Nephron progenitor cell (in vitro differentiated cells): Measurements from ENCODE around the gene CPT1B.

ENCODE experiments used
- DNase-seq: peaks from one replicate; pipeline ENCODE4 v3.0.0; 2021
- H3K27ac Mint-ChIP-seq: 2 replicates; pipeline ENCODE4 v1.8.0; 2021; ENCODE audit warnings: mild to moderate bottlenecking, moderate library complexity, mixed read lengths
- H3K27me3 Mint-ChIP-seq: 2 replicates; pipeline ENCODE4 v1.8.0; 2021; ENCODE audit warnings: mild to moderate bottlenecking, low read depth, mixed read lengths; ENCODE audit not compliant: poor library complexity
- H3K36me3 Mint-ChIP-seq: 2 replicates; pipeline ENCODE4 v1.8.0; 2021; ENCODE audit warnings: low read depth, mixed read lengths
- H3K4me1 Mint-ChIP-seq: 2 replicates; pipeline ENCODE4 v1.8.0; 2021; ENCODE audit warnings: mixed read lengths
- H3K4me3 Mint-ChIP-seq: 2 replicates; pipeline ENCODE4 v1.8.0; 2021; ENCODE audit warnings: mild to moderate bottlenecking, moderate library complexity, mixed read lengths
- H3K9me3 Mint-ChIP-seq: 2 replicates; pipeline ENCODE4 v1.8.0; 2021; ENCODE audit warnings: mild to moderate bottlenecking, moderate library complexity, mixed read lengths
- TF ChIP-seq, protein P1 (sequence below): fragments of 200-600 bp; sonication (generic); IDR thresholded peaks from 2 replicates; pipeline ENCODE4 v1.5.0; 2021; ENCODE audit warnings: antibody characterized with exemption

CPT1B gene

DNA sequence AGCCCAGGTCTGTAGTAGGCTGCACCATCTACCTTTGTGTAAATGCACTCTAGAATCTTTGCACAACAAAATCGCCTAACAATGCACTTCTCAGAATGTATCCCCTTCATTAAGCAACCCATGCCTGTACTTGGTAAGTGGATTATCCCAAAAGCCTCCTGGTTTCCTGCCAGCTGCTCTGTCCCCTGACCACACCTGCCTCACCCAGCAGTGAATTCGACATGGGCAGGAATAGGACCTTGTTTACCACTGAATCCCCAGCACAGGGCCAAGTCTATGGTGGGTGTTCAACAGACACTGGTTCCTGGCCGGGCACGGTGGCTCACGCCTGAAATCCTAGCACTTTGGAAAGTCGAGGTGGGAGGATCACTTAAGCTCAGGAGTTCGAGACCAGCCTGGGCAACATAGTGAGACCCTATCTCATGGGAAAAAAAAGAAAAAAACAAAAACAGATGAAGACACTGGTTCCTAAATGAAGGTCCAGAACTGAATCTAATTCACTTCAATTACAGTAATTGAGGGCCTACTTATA, 10.4 kb downstream of the CPT1B start:
- no peak overlapping the region for H3K4me3 Mint-ChIP-seq

GRCh38 chr22:50564289-50564688, 13.9 kb downstream of the CPT1B start:
- Mint-ChIP-seq H3K9me3 (no peaks in the 10 kb centered on the region), H3K36me3 (peaks cover 6% of the 10 kb centered on the region), H3K4me3 (peak overlapping the region; percentile 16), H3K4me1 (peaks cover 11% of the 10 kb centered on the region), H3K27ac (no peak overlapping the region), H3K27me3 (peaks cover 48% of the 10 kb centered on the region)
- TF ChIP-seq, protein P1, sequence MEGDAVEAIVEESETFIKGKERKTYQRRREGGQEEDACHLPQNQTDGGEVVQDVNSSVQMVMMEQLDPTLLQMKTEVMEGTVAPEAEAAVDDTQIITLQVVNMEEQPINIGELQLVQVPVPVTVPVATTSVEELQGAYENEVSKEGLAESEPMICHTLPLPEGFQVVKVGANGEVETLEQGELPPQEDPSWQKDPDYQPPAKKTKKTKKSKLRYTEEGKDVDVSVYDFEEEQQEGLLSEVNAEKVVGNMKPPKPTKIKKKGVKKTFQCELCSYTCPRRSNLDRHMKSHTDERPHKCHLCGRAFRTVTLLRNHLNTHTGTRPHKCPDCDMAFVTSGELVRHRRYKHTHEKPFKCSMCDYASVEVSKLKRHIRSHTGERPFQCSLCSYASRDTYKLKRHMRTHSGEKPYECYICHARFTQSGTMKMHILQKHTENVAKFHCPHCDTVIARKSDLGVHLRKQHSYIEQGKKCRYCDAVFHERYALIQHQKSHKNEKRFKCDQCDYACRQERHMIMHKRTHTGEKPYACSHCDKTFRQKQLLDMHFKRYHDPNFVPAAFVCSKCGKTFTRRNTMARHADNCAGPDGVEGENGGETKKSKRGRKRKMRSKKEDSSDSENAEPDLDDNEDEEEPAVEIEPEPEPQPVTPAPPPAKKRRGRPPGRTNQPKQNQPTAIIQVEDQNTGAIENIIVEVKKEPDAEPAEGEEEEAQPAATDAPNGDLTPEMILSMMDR, result no peak
- no peak for DNase-seq

More for the DNA sequence above, 10.4 kb downstream of the CPT1B start:
- peaks cover 39% of the 10 kb centered on the region for H3K27me3 Mint-ChIP-seq
- peaks cover 11% of the 10 kb centered on the region for H3K4me1 Mint-ChIP-seq
- TF ChIP-seq, protein P1, result no peak
- H3K9me3 Mint-ChIP-seq, result no peaks in the 10 kb centered on the region
- H3K36me3 Mint-ChIP-seq, result peaks cover 34% of the 10 kb centered on the region
- peak overlapping the region; percentile 59 for H3K27ac Mint-ChIP-seq
- no peak for DNase-seq

DNA sequence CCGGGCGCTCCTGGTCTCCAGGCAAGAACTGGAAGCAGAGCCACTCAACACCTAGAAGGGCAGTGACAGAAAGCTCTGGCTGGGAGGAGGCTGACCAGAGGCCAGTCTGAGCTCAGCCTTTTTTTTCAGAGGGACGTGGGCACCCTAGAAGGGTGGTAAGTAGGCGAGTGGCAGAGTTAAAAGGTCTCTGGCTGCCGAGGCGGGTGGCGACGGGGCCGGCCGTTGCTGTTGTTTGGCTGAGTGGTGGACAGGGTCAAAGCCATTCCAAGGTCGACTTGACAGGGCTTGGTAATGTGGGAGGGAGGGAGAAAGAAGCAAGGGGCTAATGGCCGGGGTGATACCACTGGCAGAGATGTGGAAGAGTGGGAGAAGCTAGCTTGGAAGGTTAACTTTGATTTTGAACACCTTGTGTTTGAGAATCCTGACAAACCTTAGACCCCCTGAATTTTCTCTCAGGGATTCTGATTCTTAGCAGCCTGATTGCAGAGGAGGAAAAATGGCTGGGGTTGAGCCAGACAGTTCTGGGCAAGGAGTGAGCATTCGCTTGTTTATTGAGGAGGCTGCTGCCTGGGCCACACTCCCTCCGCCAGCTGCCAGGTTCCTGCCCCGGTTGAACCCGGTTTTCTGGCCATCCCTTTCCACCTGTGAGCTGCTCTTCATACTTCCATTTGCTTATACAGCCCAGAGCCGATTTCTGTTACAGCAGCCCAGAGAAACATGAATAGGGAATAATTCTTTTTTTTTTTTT, 14.6 kb downstream of the CPT1B start:
- H3K27ac Mint-ChIP-seq, result no peak overlapping the region
- H3K27me3 Mint-ChIP-seq, result peaks cover 52% of the 10 kb centered on the region

DNA sequence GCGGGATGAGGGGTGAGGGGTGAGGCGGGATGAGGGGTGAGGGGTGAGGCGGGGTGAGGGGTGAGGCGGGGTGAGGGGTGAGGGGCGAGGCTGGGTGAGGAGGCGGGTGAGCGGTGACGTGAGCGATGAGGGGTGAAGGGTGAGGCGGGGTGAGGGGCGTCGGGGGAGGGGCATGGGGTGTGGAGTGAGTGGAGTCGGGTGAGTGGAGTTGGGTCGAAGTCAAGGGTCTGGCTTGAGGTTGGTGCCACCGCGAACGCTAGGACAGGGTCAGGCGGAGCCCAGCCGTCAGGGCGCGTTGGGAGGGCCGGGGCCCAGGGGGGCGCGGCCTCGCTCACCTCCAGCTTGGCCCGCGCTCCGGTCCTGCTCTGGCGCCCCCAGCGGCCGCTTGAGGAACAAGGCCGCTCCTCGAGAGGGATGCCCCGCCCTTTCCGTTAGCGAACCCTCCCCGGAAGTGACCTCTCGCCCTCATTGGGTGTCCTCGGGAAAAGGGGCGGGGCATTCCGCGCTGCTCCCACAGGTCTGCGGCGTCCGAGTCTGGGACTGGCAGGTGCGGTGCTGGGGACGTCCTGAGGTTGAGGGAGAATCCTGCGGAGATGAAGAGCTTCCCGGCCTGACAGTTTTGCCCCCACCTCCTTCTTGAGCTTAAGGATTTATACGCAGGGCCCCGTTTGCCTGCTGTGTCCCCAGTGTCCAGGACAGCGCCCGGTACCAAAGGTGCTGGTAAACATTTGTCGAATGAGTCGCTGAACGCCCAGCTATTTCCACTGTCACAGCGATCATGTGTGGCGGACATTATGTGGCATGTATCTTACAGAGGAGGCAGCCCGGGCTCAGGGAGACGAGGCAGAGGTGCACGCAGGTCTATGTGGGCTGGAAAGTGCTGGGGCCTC, 15.5 kb downstream of the CPT1B start, which contains the start of gene SYCE3:
Gene SYCE3, minus strand, starts transcription at position 397 of the 890 bp plus-strand sequence. CDS start 6,514 bp downstream, outside the sequence.
- Mint-ChIP-seq H3K27me3 (peaks cover 53% of the 10 kb centered on the region), H3K4me1 (peaks cover 11% of the 10 kb centered on the region), H3K36me3 (peaks cover 2% of the 10 kb centered on the region), H3K4me3 (peak within 1 kb of the TSS; percentile 90), H3K27ac (no peak within 1 kb of the TSS), H3K9me3 (no peaks in the 10 kb centered on the region)
- TF ChIP-seq, protein P1, result peak; percentile 89
- DNase-seq, result peak; percentile 99

More for the DNA sequence above, 14.6 kb downstream of the CPT1B start:
- Mint-ChIP-seq H3K4me3 (peak overlapping the region; percentile 90), H3K4me1 (peaks cover 11% of the 10 kb centered on the region), H3K36me3 (peaks cover 4% of the 10 kb centered on the region), H3K9me3 (no peaks in the 10 kb centered on the region)
- TF ChIP-seq, protein P1, result no peak
- no peak for DNase-seq

GRCh38 chr22:50561401-50562358, 16.5 kb downstream of the CPT1B start:
- TF ChIP-seq, protein P1, result no peak
- no peak overlapping the region for H3K27ac Mint-ChIP-seq
- peaks cover 11% of the 10 kb centered on the region for H3K4me1 Mint-ChIP-seq
- peak overlapping the region; percentile 49 for H3K4me3 Mint-ChIP-seq
- H3K27me3 Mint-ChIP-seq, result peaks cover 50% of the 10 kb centered on the region
- DNase-seq, result no peak
- no peaks in the 10 kb centered on the region for H3K9me3 Mint-ChIP-seq
- no peaks in the 10 kb centered on the region for H3K36me3 Mint-ChIP-seq
